AG10803 (cell line): Measurements from ENCODE around the gene PLCB1.
A peak's percentile ranks its signal among the peaks of the same experiment; 100 is the strongest.

Experiments used
- DNase-seq: peaks from one replicate; pipeline ENCODE4 v3.0.0; 2010; ENCODE audit warnings: low read depth
- H3K4me3 ChIP-seq: 2 replicates; pipeline ENCODE4 v1.5.1; 2011; ENCODE audit warnings: mild to moderate bottlenecking, low read length, control low read depth
- CTCF ChIP-seq: conservative IDR thresholded peaks from 2 replicates; pipeline ENCODE4 v1.5.1; 2011; ENCODE audit warnings: mild to moderate bottlenecking, low read length, control low read depth, inconsistent platforms

Gene PLCB1

GRCh38 chr20:8755340-8756118, 623.5 kb downstream of the PLCB1 start:
- no peak for DNase-seq
- no peak overlapping the region for H3K4me3 ChIP-seq
- TF ChIP-seq CTCF, result no peak

- peak; percentile 84 for DNase-seq
- H3K4me3 ChIP-seq, result no peak overlapping the region
- TF ChIP-seq CTCF, result no peak
These were observed 624.3 kb downstream of the PLCB1 start for GRCh38 chr20:8756410-8756809.

DNA sequence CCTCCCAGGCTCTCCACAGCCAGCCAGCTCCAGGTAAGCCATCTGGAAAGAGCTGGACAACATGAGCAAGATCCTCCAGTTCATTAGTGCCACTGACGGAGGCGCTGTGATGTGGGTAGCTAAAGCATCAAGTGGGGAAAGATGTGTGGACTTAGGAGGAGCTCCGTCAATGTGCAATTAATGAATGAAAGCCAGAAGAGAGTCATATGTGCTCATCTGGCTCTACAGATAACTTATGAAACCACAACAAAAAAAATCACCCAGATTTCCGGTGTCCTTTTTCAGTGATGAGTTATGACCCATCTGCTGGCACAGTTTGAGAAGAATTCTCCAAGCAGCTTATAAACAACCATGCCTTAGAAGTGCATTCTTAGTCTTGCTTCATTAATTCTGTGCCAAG, 625.1 kb downstream of the PLCB1 start:
- peak; percentile 95 for DNase-seq
- H3K4me3 ChIP-seq, result no peak overlapping the region
- peak; percentile 37 for TF ChIP-seq CTCF

DNA sequence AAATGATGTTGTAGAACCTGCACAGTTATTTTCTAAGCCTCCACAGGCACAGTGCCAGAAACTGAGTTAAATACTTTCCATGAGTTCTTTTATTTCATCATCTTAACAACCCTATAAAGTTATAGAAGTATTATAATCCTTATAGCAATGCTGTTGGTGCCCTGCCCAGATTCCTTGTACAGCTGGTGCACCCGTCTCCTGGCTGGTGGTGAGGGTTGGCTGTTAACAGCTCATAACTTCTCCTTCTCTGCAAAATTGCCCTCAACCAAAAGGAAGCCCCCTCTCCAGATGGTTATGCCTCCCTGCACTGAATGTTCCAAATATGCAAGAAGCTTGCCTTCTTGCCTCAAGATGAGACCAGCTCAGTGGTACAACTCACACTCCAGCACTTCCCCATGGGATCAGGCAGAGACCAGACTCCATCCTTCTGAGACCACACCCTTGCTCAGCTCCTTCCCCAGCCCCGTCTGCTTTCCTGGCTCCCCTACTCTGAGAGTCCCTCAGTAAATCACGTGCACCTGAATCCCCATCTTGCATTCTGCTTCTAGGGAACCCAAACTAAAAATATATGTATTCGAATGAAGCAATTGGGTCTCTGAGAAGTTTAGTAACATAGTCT, 632.4 kb downstream of the PLCB1 start:
- peak; percentile 77 for DNase-seq
- H3K4me3 ChIP-seq, result no peak overlapping the region
- no peak for TF ChIP-seq CTCF

GRCh38 chr20:8766868-8767390, 634.9 kb downstream of the PLCB1 start:
- DNase-seq, result no peak
- no peak for TF ChIP-seq CTCF

GRCh38 chr20:8774412-8774811, 642.3 kb downstream of the PLCB1 start:
- no peak for DNase-seq
- no peak overlapping the region for H3K4me3 ChIP-seq
- no peak for TF ChIP-seq CTCF

More at GRCh38 chr20:8766868-8767390, 634.9 kb downstream of the PLCB1 start:
- no peak overlapping the region for H3K4me3 ChIP-seq

DNA sequence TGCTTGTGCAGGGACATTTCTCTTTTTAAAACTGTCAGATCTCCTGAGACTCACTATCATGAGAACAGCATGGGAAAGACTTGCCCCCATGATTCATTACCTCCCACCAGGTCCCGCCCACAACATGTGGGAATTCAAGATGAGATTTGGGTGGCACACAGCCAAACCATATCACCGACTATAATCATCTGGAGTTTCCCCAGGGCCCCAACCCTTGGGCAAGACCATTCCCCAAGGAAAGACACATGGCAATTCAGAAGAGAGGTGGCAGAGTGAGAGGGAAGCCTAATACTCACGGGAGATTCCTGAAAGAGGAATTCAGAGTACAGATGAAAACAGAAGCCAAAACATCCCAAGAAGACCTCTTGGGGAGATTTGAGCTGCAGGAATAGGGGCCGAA, 645.8 kb downstream of the PLCB1 start:
- no peak overlapping the region for H3K4me3 ChIP-seq
- TF ChIP-seq CTCF, result no peak
- DNase-seq, result no peak
